Ishikawa (cell line): ENCODE data around the gene TMC5.
A peak's percentile ranks its signal among the peaks of the same experiment; 100 is the strongest.

Experiments used
- CEBPB ChIP-seq: IDR thresholded peaks from 2 replicates; pipeline ENCODE4 v1.6.1; 2012
- CREB1 ChIP-seq: IDR thresholded peaks from 2 replicates; pipeline ENCODE4 v1.6.1; 2012; ENCODE audit warnings: low read depth
- EGR1 ChIP-seq: IDR thresholded peaks from 2 replicates; pipeline ENCODE4 v1.6.1; 2012
- EP300 ChIP-seq: IDR thresholded peaks from 2 replicates; pipeline ENCODE4 v1.6.1; 2012; ENCODE audit warnings: borderline replicate concordance
- FOXM1 ChIP-seq: IDR thresholded peaks from 2 replicates; pipeline ENCODE4 v1.6.1; 2012; ENCODE audit warnings: low read depth, borderline replicate concordance
- MAX ChIP-seq: IDR thresholded peaks from 2 replicates; pipeline ENCODE4 v1.6.1; 2012
- NFIC ChIP-seq: IDR thresholded peaks from 2 replicates; pipeline ENCODE4 v1.6.1; 2012
- RAD21 ChIP-seq: IDR thresholded peaks from 2 replicates; pipeline ENCODE4 v1.6.1; 2012; ENCODE audit warnings: low read depth
- REST ChIP-seq: IDR thresholded peaks from 2 replicates; pipeline ENCODE4 v1.6.1; 2012; ENCODE audit warnings: low read depth, mild to moderate bottlenecking
- TAF1 ChIP-seq: IDR thresholded peaks from 2 replicates; pipeline ENCODE4 v1.6.1; 2012; ENCODE audit warnings: low read depth, mild to moderate bottlenecking
- TCF12 ChIP-seq: IDR thresholded peaks from 2 replicates; pipeline ENCODE4 v1.6.1; 2012; ENCODE audit warnings: low read depth
- TEAD4 ChIP-seq: IDR thresholded peaks from 2 replicates; pipeline ENCODE4 v1.6.1; 2012
- USF1 ChIP-seq: IDR thresholded peaks from 2 replicates; pipeline ENCODE4 v1.6.1; 2012
- YY1 ChIP-seq: IDR thresholded peaks from 2 replicates; pipeline ENCODE4 v1.6.1; 2012; ENCODE audit warnings: low read depth
- ZBTB7A ChIP-seq: IDR thresholded peaks from 2 replicates; pipeline ENCODE4 v1.6.1; 2012; ENCODE audit warnings: low read depth

The TMC5 gene

GRCh38 chr16:19411298-19411697 lies 6.4 kb upstream of the TMC5 start:
- TF ChIP-seq RAD21: no peak
- no peak for TF ChIP-seq TCF12
- no peak for TF ChIP-seq YY1
- TF ChIP-seq EGR1: no peak
- no peak for TF ChIP-seq USF1
- TF ChIP-seq CREB1: no peak
- TF ChIP-seq MAX: no peak
- no peak for TF ChIP-seq NFIC
- TF ChIP-seq FOXM1: no peak
- TF ChIP-seq TAF1: no peak
- no peak for TF ChIP-seq TEAD4
- no peak for TF ChIP-seq REST
- TF ChIP-seq EP300: no peak
- no peak for TF ChIP-seq ZBTB7A
- TF ChIP-seq CEBPB: no peak

- TF ChIP-seq CEBPB: 0 out of 2 replicates have a peak, but pooled peaks have one; percentile 18
- peak; percentile 66 for TF ChIP-seq NFIC
- TF ChIP-seq REST: no peak
- TF ChIP-seq RAD21: no peak
Measured at GRCh38 chr16:19415461-19415860, 2.2 kb upstream of the TMC5 start.

- TF ChIP-seq TEAD4 (no peak), REST (no peak), USF1 (no peak), TCF12 (no peak), FOXM1 (no peak), MAX (no peak), CEBPB (no peak), NFIC (no peak), CREB1 (no peak), EGR1 (no peak), RAD21 (no peak), TAF1 (no peak), EP300 (no peak), YY1 (no peak), ZBTB7A (no peak)
Measured at GRCh38 chr16:19415918-19416317, 1.8 kb upstream of the TMC5 start.

GRCh38 chr16:19418200-19418599 lies 517 bp downstream of the TMC5 start:
- TF ChIP-seq EP300: no peak
- TF ChIP-seq NFIC: no peak
- no peak for TF ChIP-seq EGR1
- TF ChIP-seq FOXM1: no peak
- TF ChIP-seq CEBPB: no peak
- TF ChIP-seq TAF1: no peak
- no peak for TF ChIP-seq YY1

- TF ChIP-seq RAD21: no peak
- no peak for TF ChIP-seq ZBTB7A
- no peak for TF ChIP-seq USF1
- no peak for TF ChIP-seq EP300
- TF ChIP-seq YY1: no peak
- no peak for TF ChIP-seq NFIC
- no peak for TF ChIP-seq TCF12
Measured at GRCh38 chr16:19419698-19420075, 2.0 kb downstream of the TMC5 start.
